ENCODE data around the gene TMEM151A.

DNA sequence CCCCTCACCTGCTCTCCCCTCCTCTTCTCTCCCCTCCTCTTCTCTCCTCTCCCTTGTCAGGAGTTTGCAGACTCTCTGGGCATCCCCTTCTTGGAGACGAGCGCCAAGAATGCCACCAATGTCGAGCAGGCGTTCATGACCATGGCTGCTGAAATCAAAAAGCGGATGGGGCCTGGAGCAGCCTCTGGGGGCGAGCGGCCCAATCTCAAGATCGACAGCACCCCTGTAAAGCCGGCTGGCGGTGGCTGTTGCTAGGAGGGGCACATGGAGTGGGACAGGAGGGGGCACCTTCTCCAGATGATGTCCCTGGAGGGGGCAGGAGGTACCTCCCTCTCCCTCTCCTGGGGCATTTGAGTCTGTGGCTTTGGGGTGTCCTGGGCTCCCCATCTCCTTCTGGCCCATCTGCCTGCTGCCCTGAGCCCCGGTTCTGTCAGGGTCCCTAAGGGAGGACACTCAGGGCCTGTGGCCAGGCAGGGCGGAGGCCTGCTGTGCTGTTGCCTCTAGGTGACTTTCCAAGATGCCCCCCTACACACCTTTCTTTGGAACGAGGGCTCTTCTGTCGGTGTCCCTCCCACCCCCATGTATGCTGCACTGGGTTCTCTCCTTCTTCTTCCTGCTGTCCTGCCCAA, 15.6 kb upstream of the TMEM151A start:
- no peak for TF ChIP-seq POLR2A (IDR thresholded peaks at IDR 0.05)
- TF ChIP-seq, protein P1, sequence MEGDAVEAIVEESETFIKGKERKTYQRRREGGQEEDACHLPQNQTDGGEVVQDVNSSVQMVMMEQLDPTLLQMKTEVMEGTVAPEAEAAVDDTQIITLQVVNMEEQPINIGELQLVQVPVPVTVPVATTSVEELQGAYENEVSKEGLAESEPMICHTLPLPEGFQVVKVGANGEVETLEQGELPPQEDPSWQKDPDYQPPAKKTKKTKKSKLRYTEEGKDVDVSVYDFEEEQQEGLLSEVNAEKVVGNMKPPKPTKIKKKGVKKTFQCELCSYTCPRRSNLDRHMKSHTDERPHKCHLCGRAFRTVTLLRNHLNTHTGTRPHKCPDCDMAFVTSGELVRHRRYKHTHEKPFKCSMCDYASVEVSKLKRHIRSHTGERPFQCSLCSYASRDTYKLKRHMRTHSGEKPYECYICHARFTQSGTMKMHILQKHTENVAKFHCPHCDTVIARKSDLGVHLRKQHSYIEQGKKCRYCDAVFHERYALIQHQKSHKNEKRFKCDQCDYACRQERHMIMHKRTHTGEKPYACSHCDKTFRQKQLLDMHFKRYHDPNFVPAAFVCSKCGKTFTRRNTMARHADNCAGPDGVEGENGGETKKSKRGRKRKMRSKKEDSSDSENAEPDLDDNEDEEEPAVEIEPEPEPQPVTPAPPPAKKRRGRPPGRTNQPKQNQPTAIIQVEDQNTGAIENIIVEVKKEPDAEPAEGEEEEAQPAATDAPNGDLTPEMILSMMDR (IDR thresholded peaks at IDR 0.05): no peak
- no peak for TF ChIP-seq EP300 (IDR thresholded peaks at IDR 0.05)
- TF ChIP-seq POLR2AphosphoS5 (IDR thresholded peaks at IDR 0.05): no peak
